Uterus (tissue), 4 donors: ENCODE measurements around the gene NADK2. TPM values are rescaled to one million over a fixed set of nuclear protein-coding genes. Genes with fewer than 3 reads are reported as not detected.
"Not testable (repeated sequence)": the region's sequence is repeated elsewhere in the genome, so short reads cannot be mapped to it uniquely, and the experiment has no call there.

ENCODE experiments used
- DNase-seq, 2 donors: peaks; one replicate each; pipeline ENCODE4 v3.0.0-alpha.2; 2019 to 2020
- H3K27ac ChIP-seq, 2 donors: fragments of 200-600 bp; sonication (generic); 1 replicate in 1 of 2; 2 replicates in 1 of 2; pipeline ENCODE4 v1.5.1; 2016 to 2018
- H3K27me3 ChIP-seq, 2 donors: fragments of 200-600 bp; sonication (generic); one replicate each; pipeline ENCODE4 v1.5.1; 2018 to 2019; ENCODE audit warnings: control low read depth in 1 of 2
- H3K36me3 ChIP-seq, 2 donors: fragments of 200-600 bp; sonication (generic); one replicate each; pipeline ENCODE4 v1.5.1; 2019; ENCODE audit warnings: control low read depth in 1 of 2
- H3K4me1 ChIP-seq, 2 donors: fragments of 200-600 bp; sonication (generic); one replicate each; pipeline ENCODE4 v1.5.1; 2018 to 2019; ENCODE audit warnings: control low read depth in 1 of 2
- H3K4me3 ChIP-seq, 2 donors: fragments of 200-600 bp; sonication (generic); 1 replicate in 1 of 2; 2 replicates in 1 of 2; pipeline ENCODE4 v1.5.1; 2018 to 2019; ENCODE audit warnings: mild to moderate bottlenecking in 1 of 2
- H3K9me3 ChIP-seq, 2 donors: fragments of 200-600 bp; sonication (generic); one replicate each; pipeline ENCODE4 v1.5.1; 2019; ENCODE audit warnings: control low read depth in 1 of 2
- CTCF ChIP-seq, 4 experiments: fragments of 200-600 bp in 2 of 4; fragments of 450-650 bp in 2 of 4; sonication (generic) in 2 of 4; IDR thresholded peaks; one replicate each; pipeline ENCODE4 v1.5.1; 2016 to 2019; ENCODE audit warnings: antibody characterized with exemption in 4 of 4, mild to moderate bottlenecking in 2 of 4, moderate library complexity in 1 of 4
- POLR2A ChIP-seq, 2 donors: fragments of 450-650 bp; IDR thresholded peaks; one replicate each; pipeline ENCODE4 v1.6.1; 2016; ENCODE audit warnings: antibody characterized with exemption in 2 of 2, mild to moderate bottlenecking in 1 of 2, moderate library complexity in 1 of 2
- intact Hi-C: fragments of 100-400 bp; cut with DNase I; formaldehyde crosslinking; loops from one replicate; pipeline ENCODE4 v1.15.1; 2023; ENCODE audit warnings: low total_unique reads
- total RNA-seq, 4 donors: library from RNA; depleted of rRNA in 3 of 4; stranded (reverse); fragments of >200 nt in 3 of 4; gene quantifications; one replicate each; pipeline versions ENCODE4 v1.1.0 to v1.2.4, GENCODE V29; 2014 to 2023
- donor health status: DM: yes; HTN: yes; CAD: no.

The NADK2 gene
- total RNA-seq = 10 to 100 TPM; 19.2 to 74.7 (median 24.9) TPM

GRCh38 chr5:36241631-36242533, at the start of gene NADK2:
Gene NADK2 (minus strand): TSS chr5:36241925. CDS start chr5:36241798, 127 bp downstream.
- Histone ChIP-seq H3K27ac (peak within 1 kb of the TSS; percentile 93 to 98), H3K9me3 (no peaks in the 10 kb centered on the region), H3K4me1 (peaks cover 7 to 13% of the 10 kb centered on the region in 2 donors), H3K36me3 (no peaks in the 10 kb centered on the region), H3K27me3 (no peaks in the 10 kb centered on the region), H3K4me3 (peak within 1 kb of the TSS; percentile 64 to 80)
- TF ChIP-seq POLR2A (IDR thresholded peaks at IDR 0.05) (peak; percentile 91), CTCF (IDR thresholded peaks at IDR 0.05) (peak; percentile 61 to 66 (median 64))
- DNase-seq = peak; percentile 95 to 97
- intact Hi-C loops = no loop called here

DNA sequence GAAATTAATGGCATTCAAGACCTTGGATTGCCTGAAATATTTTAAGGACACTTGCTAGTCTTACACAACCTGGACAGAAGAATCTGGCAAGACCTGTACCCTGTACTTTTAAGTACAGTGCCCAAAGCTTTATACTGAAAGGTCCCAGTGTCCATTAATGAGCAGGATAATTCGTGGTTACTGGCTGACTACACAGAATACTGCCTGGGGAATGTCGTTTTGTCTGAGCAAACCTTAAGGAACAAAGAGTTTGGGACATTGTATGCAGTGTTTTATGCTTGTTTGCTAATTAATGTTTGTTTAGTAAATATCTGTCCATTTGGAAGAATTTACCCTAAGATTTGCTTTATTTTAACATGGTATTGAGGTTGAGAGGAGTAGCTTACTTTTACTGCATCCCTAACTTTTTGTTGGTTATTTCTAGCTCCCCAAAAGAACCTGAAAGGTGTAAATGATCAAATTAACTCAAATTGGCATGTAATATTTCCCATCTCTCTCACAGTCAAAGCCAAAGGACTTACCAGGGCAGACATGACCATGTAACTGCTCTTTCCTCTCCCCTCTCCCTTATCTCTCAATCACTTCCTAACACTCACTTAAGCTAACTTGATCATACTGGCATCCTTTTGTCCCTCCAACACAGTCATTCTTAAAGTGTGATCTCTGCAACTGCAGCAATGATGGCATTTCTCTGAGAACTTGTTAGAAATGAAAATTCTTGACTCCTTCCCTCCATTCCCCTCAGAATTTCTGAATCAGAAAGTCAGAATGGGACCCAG, 44.3 kb upstream of the NADK2 start:
- TF ChIP-seq POLR2A (IDR thresholded peaks at IDR 0.05) = no peak
- TF ChIP-seq CTCF (IDR thresholded peaks at IDR 0.05) = no peak
- H3K4me1 ChIP-seq = no peaks in the 10 kb centered on the region
- H3K36me3 ChIP-seq = no peaks in the 10 kb centered on the region
- no peaks in the 10 kb centered on the region for H3K27me3 ChIP-seq
- H3K9me3 ChIP-seq = peaks cover 0 to 5% of the 10 kb centered on the region in 2 donors
- no peak overlapping the region for H3K4me3 ChIP-seq
- DNase-seq = no peak
- H3K27ac ChIP-seq = no peak overlapping the region
- intact Hi-C loops = no loop called here

DNA sequence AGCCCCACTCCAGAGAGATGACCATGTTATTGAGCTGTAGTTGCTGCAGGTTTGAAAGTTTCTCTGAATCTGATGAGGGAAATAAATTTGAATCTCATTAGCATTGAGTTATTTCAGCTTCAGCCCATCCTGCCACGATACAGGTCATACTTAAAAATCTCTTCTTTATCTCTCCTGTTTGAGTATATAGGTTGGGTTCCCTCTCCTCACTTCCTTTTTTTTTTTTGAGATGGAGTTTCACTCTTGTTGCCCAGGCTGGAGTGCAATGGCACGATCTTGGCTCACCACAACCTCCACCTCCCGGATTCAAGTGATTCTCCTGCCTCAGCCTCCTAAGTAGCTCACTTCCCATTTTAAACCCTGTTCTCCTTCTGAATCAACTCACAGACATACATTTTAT, 42.0 kb upstream of the NADK2 start:
- intact Hi-C loops = not testable (repeated sequence)

GRCh38 chr5:36281626-36282025, 39.9 kb upstream of the NADK2 start:
- H3K36me3 ChIP-seq = no peaks in the 10 kb centered on the region
- no peaks in the 10 kb centered on the region for H3K9me3 ChIP-seq
- H3K4me1 ChIP-seq = no peaks in the 10 kb centered on the region
- no peaks in the 10 kb centered on the region for H3K27me3 ChIP-seq
- no peak overlapping the region for H3K4me3 ChIP-seq
- no peak for DNase-seq
- H3K27ac ChIP-seq = no peak overlapping the region
- intact Hi-C loops = no loop called here
- TF ChIP-seq POLR2A (IDR thresholded peaks at IDR 0.05) (no peak), CTCF (IDR thresholded peaks at IDR 0.05) (no peak)

More for the DNA sequence above, 42.0 kb upstream of the NADK2 start:
- H3K4me3 ChIP-seq, DNase-seq, H3K9me3 ChIP-seq, H3K4me1 ChIP-seq, H3K27ac ChIP-seq, H3K36me3 ChIP-seq, H3K27me3 ChIP-seq: not testable (repeated sequence)

DNA sequence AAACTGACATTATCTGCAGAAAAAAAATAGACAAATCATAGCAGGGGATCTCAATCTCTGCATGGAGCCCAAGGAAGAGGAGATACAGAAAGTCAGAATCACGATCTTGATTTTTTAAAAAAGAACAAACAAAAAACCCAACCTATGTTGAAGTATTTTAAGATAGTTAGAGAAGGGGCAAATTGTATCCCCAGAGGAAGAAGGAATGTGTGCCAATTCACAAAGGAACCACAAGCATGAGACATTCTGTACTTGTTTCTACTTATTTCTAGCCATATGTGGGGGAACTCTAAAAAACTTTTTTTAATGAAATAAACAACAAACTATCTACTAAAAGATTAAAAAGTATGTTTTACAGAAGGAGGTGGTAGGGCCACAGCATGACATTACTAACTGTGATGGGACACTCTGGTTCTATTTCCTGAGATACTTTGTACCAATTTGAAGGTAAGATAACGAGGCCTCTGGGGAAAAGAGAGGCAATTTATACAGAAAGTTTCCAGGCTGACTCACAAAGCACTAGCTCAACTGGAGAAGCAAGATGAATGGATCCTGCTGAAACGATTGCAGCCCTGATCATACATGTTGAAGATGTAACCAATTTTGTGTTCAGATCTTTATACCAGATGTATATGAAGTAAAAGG, 37.5 kb upstream of the NADK2 start:
- no peak for DNase-seq
- no peaks in the 10 kb centered on the region for H3K9me3 ChIP-seq
- peak overlapping the region in 1 of 2 donors; percentile 25 for H3K27ac ChIP-seq
- H3K4me1 ChIP-seq = no peaks in the 10 kb centered on the region
- intact Hi-C loops = no loop called here
- no peak overlapping the region for H3K4me3 ChIP-seq
- TF ChIP-seq CTCF (IDR thresholded peaks at IDR 0.05) = no peak
- no peak for TF ChIP-seq POLR2A (IDR thresholded peaks at IDR 0.05)
- no peaks in the 10 kb centered on the region for H3K36me3 ChIP-seq
- H3K27me3 ChIP-seq = no peaks in the 10 kb centered on the region
